AG04450 (cell line): Measurements from ENCODE around the gene LELP1. TPM values are rescaled to one million over a fixed set of nuclear protein-coding genes. Genes with fewer than 3 reads are reported as not detected.

Experiments used
- CTCF ChIA-PET: fragments of 300-600, 350-600 bp; formaldehyde crosslinking; extraction: SDS; loops from one replicate; lab custom pipeline; 2022; ENCODE audit warnings: antibody characterized with exemption, inconsistent platforms; lab: Charles Lee
- POLR2A ChIA-PET: fragments of 350-600 bp; formaldehyde crosslinking; extraction: SDS; loops from one replicate; lab custom pipeline; 2021; ENCODE audit warnings: antibody characterized with exemption, inconsistent platforms; lab: Yijun Ruan, JAX
- DNase-seq: peaks from one replicate; pipeline ENCODE4 v3.0.0-alpha.2; 2011; ENCODE audit warnings: low read depth, low spot score
- H3K27ac ChIP-seq: one replicate; pipeline ENCODE4 v1.5.1; 2012; ENCODE audit warnings: low read depth, low read length, control low read depth
- H3K27me3 ChIP-seq: one replicate; pipeline ENCODE4 v1.6.0; 2012; ENCODE audit warnings: low read length; ENCODE audit not compliant: control insufficient read depth, insufficient read depth
- H3K4me3 ChIP-seq: 2 replicates; pipeline ENCODE4 v1.5.1; 2011; ENCODE audit warnings: mild to moderate bottlenecking, low read depth, low read length, control low read depth
- H3K9me3 ChIP-seq: 2 replicates; pipeline ENCODE4 v1.5.1; 2012; ENCODE audit warnings: low read length; ENCODE audit not compliant: control insufficient read depth, insufficient read depth
- CTCF ChIP-seq: IDR thresholded peaks from 2 replicates; pipeline ENCODE4 v1.5.1; 2011; ENCODE audit warnings: low read depth, low read length, control low read depth, inconsistent platforms
- polyA plus RNA-seq: library from polyadenylated mRNA; depleted of rRNA; stranded (reverse); fragments of >200 nt; gene quantifications from 2 replicates; pipeline ENCODE4 v1.2.3, GENCODE V29; 2011

Gene LELP1
- polyA plus RNA-seq, 1 experiment = not detected

DNA sequence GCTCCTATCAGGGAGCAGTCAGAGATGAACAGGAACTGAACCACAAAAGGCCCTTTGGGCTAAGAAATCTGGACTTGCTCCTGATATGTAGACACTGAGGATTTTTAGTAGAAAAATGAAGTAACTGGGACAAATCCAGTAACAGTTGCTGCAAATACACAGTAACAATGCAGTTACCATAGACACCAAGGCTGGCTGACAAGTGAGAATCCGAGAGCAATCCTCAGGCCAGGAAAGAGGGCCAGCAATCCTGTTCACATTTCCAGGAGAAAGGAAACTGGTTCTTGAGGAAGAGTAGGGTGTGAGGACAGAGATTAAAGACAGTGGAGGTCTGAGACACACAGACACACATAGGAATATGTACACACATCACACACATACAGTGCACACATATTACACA lies 46.9 kb downstream of the LELP1 start:
- H3K27me3 ChIP-seq = no peaks in the 10 kb centered on the region
- no peak overlapping the region for H3K4me3 ChIP-seq
- DNase-seq = no peak
- CTCF ChIA-PET = no interaction called here
- no peaks in the 10 kb centered on the region for H3K9me3 ChIP-seq
- TF ChIP-seq CTCF = no peak
- no peak overlapping the region for H3K27ac ChIP-seq
- POLR2A ChIA-PET = no interaction called here

- Histone ChIP-seq H3K27ac (no peak overlapping the region), H3K27me3 (no peaks in the 10 kb centered on the region), H3K4me3 (no peak overlapping the region), H3K9me3 (no peaks in the 10 kb centered on the region)
- ChIA-PET POLR2A (no interaction called here), CTCF (no interaction called here)
- DNase-seq = no peak
- no peak for TF ChIP-seq CTCF
Observed at GRCh38 chr1:153251087-153251486, 47.9 kb downstream of the LELP1 start.

DNA sequence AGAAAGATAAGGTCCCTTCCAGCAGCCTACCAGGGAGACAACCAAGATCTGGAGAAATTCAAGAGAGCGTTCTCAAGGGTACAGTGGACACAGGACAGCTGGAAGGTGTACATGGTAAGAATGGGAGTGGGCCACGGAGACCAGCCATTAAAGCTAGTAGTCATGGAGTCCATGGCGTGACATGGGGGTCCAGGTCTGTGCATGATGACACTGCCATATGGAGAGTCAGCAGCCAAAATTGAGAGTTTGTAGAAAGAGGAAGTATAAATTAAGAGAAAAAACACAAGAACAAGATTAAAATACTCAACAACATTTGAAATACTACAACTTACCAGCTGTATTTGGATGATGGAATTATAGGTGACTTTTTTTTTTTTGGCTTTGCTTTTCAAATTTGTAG lies 48.3 kb downstream of the LELP1 start:
- Histone ChIP-seq H3K27me3 (no peaks in the 10 kb centered on the region), H3K4me3 (no peak overlapping the region), H3K27ac (no peak overlapping the region), H3K9me3 (no peaks in the 10 kb centered on the region)
- DNase-seq = no peak
- ChIA-PET CTCF (no interaction called here), POLR2A (no interaction called here)
- no peak for TF ChIP-seq CTCF

- Histone ChIP-seq H3K4me3 (no peak overlapping the region), H3K9me3 (no peaks in the 10 kb centered on the region), H3K27me3 (no peaks in the 10 kb centered on the region), H3K27ac (no peak overlapping the region)
- ChIA-PET CTCF (no interaction called here), POLR2A (no interaction called here)
- no peak for DNase-seq
- TF ChIP-seq CTCF = no peak
Observed at GRCh38 chr1:153251988-153252387, 48.8 kb downstream of the LELP1 start.

- no peaks in the 10 kb centered on the region for H3K27me3 ChIP-seq
- H3K27ac ChIP-seq = no peak overlapping the region
- CTCF ChIA-PET = interaction anchor here (0.6 kb wide), 1 partner anchor 24 kb away, joined by 3 read pairs; no protein-coding TSS in a partner anchor
- H3K4me3 ChIP-seq = no peak overlapping the region
- no peak for DNase-seq
- no peaks in the 10 kb centered on the region for H3K9me3 ChIP-seq
- POLR2A ChIA-PET = no interaction called here
- no peak for TF ChIP-seq CTCF
Observed at GRCh38 chr1:153253076-153253475, 49.8 kb downstream of the LELP1 start.
